ENCODE results near the gene JUNB. TPM values are rescaled to one million over a fixed set of nuclear protein-coding genes. Genes with fewer than 3 reads are reported as not detected.
A peak's percentile ranks its signal among the peaks of the same experiment; 100 is the strongest.

JUNB gene
- total and polyA plus RNA-seq, 2 of the 13 experiments (the other 11 are each of a cell fraction or from before 2014, with no cell fraction given) = 7.7 to 8.2 TPM

- TF ChIP-seq ZNF414 (CRISPR knock-in tag; IDR thresholded peaks at IDR 0.05) (no peak), AKAP8 (CRISPR knock-in tag; IDR thresholded peaks at IDR 0.05) (no peak), ZNF362 (CRISPR knock-in tag; IDR thresholded peaks at IDR 0.05; ENCODE audit: borderline replicate concordance) (no peak), ZNF704 (CRISPR knock-in tag; IDR thresholded peaks at IDR 0.05; ENCODE audit: borderline replicate concordance) (no peak), ZNF333 (CRISPR knock-in tag; IDR thresholded peaks at IDR 0.05; ENCODE audit: borderline replicate concordance) (no peak; the same call in 1 of the 2 replicates), MXI1 (IDR thresholded peaks at IDR 0.05; ENCODE audit: borderline replicate concordance, low read depth, low read length) (peak; percentile 20; the same call in 1 of the 3 replicates), MAX (IDR thresholded peaks at IDR 0.05) (peak; percentile 35; the same call in 1 of the 2 replicates), YEATS2 (CRISPR knock-in tag; IDR thresholded peaks at IDR 0.05; ENCODE audit: borderline replicate concordance) (peak; percentile 66; the same call in 1 of the 2 replicates), ZNF549 (CRISPR knock-in tag; IDR thresholded peaks at IDR 0.05) (no peak), HOXA7 (CRISPR knock-in tag; IDR thresholded peaks at IDR 0.05) (no peak), MLLT10 (CRISPR knock-in tag; IDR thresholded peaks at IDR 0.05) (no peak), ATF5 (CRISPR knock-in tag; IDR thresholded peaks at IDR 0.05; ENCODE audit: low read depth) (no peak), HMGXB4 (CRISPR knock-in tag; IDR thresholded peaks at IDR 0.05; ENCODE audit: borderline replicate concordance in 1 of 2, low read depth in 1 of 2) (peak; percentile 95 to 98), ELK4 (CRISPR knock-in tag; IDR thresholded peaks at IDR 0.05; ENCODE audit: borderline replicate concordance) (no peak), MTERF4 (CRISPR knock-in tag; IDR thresholded peaks at IDR 0.05) (no peak; the same call in 1 of the 2 replicates), SKI (IDR thresholded peaks at IDR 0.05; ENCODE audit: partially characterized antibody) (no peak), KDM5B (CRISPR knock-in tag; IDR thresholded peaks at IDR 0.05; ENCODE audit: borderline replicate concordance) (peak; percentile 63; the same call in 1 of the 2 replicates), ZNF24 (IDR thresholded peaks at IDR 0.05) (no peak)
Observed at GRCh38 chr19:12766051-12766521, 25.2 kb upstream of the JUNB start (continued).

Data from HepG2 (cell line).